Kidney glomerular epithelial cell (primary cell): ENCODE results near the gene KLHDC8B.
A peak's percentile ranks its signal among the peaks of the same experiment; 100 is the strongest.

ENCODE experiments used
- DNase-seq: peaks from one replicate; lab custom pipeline; 2025; lab: John Stamatoyannopoulos, UW

The KLHDC8B gene

DNA sequence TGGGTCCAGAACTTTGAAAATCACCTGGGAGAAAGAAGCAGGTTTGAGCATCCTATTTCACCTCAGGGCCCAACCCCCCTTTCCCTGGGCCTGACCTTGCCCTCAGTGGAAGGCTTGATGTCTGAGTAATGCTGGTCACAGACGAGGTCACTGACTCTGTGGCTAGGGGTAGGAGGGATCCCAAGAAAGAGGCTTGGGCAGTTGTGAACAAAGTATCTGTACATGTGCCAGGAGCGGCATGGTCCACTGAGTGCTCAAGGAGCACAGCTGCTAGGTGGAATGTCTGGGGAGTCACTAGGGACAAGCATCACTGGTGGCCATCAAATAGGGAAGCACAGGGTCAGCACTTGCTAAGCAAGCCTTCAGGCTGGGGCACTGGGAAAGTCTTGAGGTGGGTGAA, 12.6 kb upstream of the KLHDC8B start:
- DNase-seq: peak; percentile 91

DNA sequence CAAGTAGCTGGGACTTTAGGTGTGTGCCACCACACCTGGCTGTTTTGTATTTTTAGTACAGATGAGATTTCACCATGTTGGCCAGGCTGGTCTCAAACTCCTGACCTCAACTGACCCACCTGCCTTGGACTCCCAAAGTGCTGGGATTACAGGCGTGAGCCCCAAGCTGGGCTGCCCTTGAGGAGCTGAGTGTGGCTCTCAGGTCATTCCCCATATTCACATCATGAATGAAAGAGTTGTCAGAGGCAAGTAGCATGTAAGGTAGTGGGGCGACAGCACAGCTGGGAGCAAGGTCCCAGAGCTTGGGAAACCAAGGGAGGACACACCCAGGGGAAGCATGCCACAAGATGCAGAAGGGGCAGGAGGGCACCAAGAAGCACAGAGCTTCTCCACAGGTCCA, 10.2 kb upstream of the KLHDC8B start:
- DNase-seq: no peak

DNA sequence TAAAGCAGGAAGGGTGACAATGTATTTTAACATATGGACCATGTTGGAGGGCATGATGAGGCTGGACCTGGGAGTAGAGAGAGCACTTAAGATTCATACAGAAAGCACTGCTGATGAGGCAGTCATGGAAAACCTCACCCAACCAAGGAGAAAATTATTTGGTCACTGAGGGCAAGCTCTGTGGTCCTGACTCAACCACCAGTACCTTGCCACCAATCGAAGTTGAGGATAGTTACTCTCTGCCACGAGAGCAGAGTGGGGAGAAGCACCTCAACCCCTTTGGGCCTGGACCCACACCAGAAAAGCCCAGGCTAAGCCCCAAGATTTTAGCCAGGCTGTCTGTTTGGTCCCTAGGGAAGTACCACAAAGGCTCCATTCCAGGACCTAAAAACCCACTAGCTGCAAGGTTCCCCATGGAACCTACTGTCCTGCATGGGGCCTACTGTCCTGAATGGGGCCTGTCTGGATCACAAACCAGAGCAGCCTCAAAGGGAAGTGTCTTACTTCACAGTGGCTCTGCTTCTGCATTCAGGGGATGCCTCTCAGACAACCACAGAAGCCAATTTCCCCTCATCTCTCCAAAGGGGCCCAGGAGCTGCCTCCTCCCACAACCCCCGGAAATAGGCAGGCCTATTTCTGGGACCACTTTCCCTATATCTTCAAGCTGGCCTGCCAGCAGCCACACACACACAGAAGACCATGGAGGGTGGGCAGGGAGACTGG, 9.4 kb upstream of the KLHDC8B start:
- no peak for DNase-seq

DNA sequence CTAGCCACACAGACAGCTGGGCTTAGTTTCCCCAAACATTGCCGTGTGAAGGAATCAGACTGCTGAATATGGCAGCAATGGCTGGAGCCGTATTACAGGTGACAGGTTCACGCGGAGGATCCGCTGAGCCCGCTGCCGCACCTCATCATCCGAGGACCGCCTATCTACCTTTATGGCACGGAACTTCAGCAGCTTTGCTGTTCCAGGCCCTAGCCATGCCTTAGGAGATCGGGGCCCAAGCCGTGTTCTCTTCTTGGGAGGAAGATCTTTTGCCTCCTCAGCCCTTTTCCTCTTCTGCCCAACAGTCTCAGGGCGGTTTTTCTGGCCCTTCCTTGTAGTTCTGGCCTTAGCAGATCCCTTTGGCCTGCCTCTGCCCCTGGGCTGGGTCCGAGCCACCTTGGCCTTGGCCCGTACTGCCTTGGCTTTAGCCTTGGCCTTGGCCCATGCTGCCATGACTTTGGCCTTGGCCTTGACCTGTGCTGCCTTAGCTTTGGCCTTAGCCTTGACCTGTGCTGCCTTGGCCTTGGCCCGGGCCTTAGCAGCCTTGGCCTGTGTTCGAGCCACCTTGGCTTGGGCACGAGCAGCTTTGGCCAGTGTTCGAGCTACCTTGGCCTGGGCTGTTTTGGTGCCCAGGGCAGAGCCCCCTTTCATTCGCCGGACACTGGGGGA, 8.5 kb upstream of the KLHDC8B start:
- no peak for DNase-seq

DNA sequence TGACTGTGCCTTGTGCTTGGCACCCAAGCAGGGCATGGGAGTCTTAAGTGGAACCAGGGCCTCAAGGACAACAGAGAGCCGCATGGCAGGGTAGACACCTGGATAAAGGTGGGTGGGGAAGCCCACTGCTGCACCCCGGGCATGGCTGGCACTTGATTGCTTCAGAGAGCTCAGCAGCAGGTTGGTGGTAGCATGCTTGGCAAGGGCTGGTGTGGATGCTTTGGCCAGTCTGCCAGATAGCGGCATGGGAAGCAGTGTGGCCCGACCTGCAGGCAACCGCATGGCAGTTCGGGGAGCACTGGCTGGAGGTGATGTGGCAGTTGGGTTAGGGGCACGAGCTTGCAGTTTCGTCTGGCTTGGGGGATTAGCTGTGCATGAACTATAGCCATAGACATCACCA, 7.8 kb upstream of the KLHDC8B start:
- no peak for DNase-seq

DNA sequence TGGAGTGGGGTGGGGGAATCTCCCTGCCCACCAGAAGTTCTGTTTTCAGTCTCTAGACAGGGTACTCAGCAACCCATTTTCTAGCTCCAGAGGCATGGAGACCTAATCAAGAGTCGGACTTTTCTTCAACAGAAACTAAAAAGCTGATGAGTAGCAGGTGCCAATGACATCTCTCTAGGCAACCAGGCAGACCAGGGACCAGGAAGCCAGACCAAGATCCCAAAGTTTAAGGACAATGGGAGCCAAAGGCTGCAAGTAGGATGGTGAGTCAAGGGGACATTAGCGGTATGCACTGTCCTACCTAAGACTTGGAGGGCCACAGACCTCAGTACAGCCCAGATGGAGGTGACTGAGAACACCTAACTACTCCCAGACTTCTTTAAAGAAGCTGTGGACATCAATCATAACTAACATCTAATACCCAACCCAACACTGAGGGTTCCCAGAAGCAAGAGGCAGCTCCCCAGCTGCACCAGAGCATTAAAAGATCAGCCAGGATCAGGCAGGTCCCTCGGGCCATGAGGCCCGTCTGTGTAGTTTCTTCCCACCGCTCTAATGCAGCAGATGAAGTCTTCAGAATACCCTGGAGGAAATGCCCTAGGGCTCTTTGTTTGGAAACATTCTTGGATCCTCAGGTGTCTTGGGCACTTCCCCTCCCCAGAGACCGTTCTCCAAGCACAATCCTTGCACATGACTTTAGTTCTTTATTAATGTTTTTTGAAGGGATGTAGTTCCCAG, 6.2 kb upstream of the KLHDC8B start:
- no peak for DNase-seq

DNA sequence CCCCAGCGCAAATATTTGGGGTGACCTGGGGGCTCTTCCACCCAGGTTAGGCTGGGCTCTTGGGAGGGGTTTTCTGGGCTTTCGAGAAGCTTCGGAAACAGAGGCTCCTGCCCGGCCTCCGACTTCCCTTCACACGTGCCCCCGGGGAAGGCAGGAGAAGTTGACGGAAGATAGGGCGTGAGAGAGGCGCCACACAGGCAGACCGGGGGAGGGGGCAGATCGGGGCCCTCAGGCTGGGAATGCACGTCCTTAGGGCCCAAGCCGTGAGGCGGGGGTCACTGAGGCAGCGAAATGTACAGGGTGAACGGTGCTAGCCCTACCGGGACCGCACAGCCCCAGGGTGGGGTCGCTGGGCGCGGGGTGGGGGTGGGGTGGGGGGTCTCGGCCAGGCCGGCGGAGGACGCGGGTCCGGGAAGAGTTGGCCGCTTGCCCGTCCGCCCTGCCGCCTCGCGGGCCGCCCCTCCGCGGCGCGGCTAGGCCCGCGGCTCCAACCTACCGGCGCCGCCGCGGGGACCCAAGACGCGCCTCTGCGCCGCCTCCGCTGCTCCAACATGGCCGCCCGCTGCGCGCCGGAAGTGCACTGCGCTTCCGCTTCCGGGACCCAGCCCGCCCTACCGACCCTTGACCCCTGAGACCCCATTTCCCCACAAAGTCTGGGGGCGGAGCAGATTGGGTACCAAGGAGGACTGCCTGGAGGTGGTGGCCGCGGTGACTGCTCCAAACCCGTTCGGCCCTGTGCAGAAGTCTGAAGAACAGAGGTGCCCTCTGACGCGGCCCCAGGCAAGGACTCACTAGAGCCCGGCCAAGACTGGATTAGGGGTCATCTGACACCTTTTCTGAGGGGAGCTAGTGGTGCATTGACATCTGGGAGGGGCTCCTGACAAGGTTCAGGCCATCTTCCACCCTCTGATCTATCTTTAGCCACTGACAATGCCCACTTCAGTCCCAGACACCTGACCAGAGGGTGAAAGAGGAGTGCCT, 5.3 kb upstream of the KLHDC8B start, which contains the start of gene CCDC71:
Gene CCDC71 (minus strand): TSS at position 561 of the 981 bp plus-strand sequence. CDS start 2,123 bp downstream, outside the sequence.
- peak; percentile 27 for DNase-seq

DNA sequence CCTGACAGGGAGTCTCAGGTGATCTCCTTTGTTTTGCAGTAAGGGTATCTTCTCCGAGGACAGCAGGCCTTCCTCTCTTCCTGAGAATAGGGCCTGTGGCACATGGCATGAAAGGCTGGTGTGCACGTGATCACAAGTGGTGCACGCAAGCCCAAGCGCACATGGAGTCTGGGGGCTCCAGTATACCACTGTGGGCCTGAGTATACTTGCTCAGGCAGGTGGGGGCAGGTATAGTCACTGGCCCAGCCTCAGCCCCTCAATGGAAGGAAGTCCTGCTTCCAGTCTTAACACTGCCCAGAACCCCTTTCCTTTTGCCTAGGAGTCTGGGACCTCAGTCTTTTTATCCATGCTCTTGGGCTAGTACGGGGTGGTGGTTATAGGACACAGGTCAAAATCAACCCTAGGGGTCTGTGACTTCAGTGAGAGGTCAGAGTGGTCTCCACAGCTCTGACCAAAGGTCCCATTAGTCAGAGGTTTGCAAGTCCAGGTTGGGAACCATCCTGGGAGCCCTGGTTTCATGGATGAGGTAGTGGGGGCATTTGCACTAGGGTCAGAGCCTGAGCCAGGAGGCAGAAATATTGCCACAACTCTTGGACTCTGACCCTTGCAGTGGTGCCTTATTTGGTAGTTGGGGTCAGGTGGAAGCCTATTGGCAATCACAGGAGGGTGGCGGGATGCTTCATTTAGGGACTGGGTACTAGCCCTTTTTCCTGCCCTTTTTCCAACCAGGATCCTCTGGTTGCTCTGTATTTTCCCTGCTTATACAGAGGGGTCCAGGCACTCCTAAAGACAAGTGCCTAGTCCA, 4.4 kb upstream of the KLHDC8B start:
- DNase-seq: no peak

DNA sequence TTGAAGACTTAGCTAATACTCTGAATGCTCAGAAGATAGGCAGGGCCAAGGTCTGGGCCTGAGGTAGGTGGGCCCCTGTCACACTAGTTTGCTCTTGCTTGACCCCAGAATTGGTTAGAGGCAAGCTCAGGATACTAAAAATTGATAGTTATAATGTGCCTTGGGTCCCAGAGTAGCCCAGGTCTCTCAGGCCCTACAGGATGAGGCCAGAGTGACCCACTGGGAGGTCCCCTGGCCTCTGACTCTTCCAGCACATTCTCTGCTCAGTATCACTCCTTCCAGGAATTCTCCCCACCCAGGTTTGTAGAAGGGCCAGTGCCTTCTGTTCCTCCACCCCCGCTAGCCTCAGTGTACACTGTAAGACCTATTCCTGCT, 667 bp upstream of the KLHDC8B start:
- DNase-seq: no peak

DNA sequence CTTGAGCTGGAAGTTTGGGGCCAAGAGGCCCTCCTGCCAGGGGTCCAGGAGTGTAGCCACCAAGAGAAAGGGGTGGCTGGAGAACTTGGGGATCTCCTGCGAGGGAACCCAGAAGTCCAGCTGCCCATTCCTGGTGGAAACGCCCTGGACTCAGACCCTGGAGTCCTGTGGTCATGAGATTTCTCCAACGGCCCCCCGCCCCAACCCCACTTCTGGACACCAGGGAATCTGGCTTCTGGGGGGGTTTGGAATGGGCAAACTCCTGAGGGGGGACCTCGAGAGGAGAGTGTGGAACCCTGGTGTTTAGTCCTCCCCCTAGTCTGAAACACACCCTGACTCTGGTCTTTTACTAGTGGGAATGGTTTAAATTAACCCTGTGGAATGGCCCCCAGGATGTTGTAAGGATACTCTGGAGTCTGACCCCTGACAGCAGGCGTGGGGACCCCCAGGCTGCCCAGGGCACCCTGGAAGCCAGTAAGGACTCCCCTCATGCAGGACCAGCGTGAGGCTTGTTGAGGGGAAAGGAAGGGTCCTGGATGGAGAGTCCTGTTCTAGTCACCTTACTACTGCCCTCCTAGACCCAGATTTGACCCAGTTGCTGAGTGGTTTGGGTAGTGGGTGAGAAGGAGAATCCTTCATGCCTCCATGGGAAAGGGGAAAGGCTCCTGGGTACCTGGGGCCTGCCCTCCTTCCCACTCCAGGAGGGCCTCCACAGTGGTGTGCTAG, 540 bp downstream of the KLHDC8B start:
- DNase-seq: no peak

DNA sequence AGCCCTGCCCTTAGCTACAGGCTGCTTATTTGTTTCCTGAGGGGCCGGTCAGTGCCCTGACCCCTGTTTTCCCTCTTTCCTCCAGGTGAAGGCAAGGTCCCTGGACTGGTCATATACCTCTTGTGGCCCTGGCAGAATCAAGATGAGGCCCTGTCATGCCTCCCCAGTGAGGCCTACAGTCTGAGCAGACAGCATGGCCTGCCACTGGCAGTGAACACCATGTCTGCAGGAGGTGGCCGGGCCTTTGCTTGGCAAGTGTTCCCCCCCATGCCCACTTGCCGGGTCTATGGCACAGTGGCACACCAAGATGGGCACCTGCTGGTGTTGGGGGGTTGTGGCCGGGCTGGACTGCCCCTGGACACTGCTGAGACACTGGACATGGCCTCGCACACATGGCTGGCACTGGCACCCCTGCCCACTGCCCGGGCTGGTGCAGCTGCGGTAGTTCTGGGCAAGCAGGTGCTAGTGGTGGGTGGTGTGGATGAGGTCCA, 1.2 kb downstream of the KLHDC8B start:
- no peak for DNase-seq

DNA sequence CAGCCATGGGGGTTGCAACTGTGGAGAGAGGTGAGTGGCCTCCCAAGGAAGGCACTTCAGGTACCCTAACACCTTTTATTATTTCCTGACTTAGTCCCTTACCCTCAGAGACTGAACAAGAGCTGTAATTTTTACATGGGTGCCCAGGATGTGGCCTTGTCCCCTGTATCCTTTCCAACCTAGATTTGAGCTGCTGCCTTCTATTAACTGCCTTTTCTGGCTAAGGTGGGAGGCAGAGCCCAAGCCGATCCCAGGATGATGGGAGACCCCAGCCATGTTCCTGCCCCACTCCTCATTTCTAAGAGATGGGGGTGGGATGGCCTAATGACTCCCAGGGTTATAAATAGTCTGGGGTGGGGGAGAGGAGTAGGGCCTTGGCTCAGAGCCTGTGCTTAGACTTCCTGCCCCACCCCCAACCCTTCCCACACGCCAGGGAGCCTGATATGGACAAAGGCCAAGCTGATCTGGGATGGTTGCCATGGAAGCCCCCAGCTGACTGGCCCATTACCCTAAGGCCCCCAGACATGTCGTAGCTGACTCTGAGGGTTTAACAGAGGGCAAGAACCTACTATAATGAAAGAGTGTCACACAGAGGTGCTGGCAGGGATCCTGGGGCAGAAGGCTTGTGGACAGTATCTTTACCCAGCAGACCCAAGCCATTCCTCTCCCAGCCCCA, 1.9 kb downstream of the KLHDC8B start:
- DNase-seq: no peak

DNA sequence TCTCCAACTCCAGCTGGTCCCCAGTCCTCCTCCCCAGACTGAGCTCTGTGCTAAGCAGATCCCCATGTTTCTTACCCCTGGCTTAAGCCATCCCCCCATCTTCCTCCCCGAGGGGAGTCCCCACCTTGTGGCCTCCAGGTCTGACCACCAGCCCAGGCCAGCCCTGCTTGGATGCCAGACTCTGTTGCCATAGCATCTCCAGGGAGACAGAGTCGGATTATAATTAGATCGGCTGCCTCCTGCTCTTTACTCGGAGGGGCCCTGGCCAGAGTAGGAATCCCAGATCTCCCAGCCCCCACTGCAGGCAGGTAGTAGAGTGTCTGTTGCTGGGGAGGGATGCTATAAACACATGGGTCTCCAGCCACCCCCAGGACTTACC, 2.4 kb downstream of the KLHDC8B start:
- DNase-seq: no peak

DNA sequence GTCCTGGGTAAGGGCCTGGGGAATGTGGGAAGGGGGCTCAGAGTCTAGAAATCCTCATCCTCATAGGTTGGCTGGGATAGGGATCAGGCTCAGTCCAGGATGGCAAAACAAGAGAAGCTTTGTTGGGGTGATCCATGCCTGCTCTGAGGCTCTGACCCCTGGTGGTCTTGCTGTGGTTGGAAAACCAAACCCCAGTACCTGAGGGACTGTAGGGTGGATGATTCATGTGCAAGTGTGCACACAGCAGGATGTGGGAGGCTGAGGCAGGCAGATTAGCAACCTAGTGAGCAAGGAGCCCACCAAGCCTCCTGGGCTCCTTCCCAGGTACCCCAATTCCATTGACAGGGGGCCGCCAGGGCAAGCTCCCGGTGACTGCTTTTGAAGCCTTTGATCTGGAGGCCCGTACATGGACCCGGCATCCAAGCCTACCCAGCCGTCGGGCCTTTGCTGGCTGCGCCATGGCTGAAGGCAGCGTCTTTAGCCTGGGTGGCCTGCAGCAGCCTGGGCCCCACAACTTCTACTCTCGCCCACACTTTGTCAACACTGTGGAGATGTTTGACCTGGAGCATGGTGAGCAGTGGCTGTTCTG, 3.1 kb downstream of the KLHDC8B start:
- DNase-seq: no peak

DNA sequence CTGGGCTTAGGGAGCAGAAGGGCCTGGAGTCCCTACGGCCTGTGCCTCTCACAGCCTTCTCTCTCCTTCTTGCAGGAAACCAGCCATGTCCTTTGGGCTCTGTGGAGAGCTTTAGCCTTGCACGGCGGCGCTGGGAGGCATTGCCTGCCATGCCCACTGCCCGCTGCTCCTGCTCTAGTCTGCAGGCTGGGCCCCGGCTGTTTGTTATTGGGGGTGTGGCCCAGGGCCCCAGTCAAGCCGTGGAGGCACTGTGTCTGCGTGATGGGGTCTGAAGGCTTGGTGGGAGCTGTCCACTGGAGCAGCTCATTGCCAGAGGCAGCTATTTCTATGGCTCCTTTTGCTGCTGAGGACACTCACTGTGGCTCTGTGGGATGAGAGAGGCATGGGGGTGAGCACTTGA, 4.1 kb downstream of the KLHDC8B start:
- no peak for DNase-seq

DNA sequence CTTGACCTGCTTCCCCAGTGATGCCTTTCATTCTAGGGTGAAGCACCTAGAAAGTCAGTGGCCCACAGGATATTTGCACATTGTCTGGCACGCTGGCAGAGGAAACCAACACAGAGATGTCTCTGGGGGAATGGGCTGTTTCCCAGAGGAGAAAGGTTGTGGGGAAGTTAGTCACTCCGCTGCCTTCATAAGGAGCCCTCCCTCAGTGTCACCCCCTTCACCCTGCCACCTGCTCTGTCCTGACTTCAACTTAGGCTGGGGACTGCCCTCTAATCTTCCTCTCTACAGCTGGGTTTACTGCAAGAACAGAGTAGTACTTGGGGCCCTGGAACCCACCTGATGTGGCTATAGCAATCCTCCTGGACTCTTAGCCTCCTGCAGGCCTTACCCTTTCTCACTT, 5.7 kb downstream of the KLHDC8B start:
- DNase-seq: no peak

DNA sequence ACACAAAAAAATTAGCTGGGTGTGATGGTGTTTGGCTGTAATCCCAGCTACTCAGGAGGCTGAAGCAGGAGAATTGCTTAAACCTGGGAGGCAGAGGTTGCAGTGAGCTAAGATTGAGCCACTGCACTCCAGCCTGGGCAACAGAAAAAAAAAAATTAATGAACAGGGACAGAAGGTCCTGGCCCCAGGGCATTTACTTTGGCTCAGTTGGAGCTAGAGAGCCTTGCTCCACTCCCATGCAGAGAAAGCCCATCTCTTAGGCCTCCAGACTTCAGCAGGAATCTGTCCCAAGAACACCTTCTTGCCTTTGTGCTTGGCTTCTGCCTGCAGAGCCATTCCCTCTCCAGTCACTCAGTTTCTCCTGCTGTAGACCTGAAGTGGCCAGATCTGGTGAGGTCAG, 8.7 kb downstream of the KLHDC8B start:
- DNase-seq: no peak

DNA sequence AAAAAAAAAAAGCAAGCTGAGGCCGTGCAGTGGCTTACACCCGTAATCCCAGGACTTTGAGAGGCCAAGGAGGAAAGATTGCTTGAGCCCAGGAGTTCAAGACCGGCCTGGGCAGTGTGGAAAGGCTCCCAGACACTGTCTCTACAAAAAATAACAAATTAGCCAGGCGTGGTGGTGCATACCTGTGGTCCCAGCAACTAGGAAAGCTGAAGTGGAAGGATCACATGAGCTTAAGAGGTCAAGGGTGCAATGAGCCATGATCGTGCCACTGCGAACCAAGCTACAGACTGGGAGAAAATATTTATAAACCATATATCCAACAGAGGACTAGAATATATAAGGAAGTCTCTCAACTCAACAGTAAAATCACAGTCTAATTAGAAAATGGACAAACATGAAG, 10.0 kb downstream of the KLHDC8B start:
- no peak for DNase-seq

DNA sequence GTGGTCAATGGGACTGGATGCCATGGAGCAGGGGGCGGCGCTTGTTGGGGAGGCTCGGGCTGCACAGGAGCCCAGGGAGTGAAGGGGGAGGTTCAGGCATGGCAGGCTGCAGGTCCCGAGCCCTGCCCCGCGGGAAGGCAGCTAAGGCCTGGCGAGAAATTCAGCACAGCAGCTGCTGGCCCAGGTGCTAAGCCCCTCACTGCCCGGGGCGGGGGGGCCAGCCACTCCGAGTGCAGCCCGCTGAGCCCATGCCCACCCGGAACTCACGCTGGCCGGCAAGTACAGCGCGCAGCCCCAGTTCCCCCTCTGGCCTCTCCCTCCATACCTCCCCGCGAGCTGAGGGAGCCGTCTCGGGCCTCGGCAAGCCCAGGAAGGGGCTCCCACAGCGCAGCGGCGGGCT, 11.3 kb downstream of the KLHDC8B start:
- no peak for DNase-seq
